H9 (cell line): Measurements from ENCODE around the gene CREB5. TPM values are rescaled to one million over a fixed set of nuclear protein-coding genes. Genes with fewer than 3 reads are reported as not detected.

Experiments
- DNase-seq: peaks from one replicate; pipeline ENCODE4 v3.0.0-alpha.2; 2017
- H2AFZ ChIP-seq: one replicate; pipeline ENCODE4 v1.6.1; 2013; ENCODE audit warnings: mild to moderate bottlenecking, low read length, control low read depth, moderate library complexity
- H2AK5ac ChIP-seq: 2 replicates; pipeline ENCODE4 v1.6.1; 2013; ENCODE audit warnings: low read length, control low read depth, mixed read lengths; ENCODE audit not compliant: insufficient read length
- H2BK120ac ChIP-seq: one replicate; pipeline ENCODE4 v1.6.1; 2013; ENCODE audit warnings: low read depth, mild to moderate bottlenecking, low read length, control low read depth, inconsistent platforms; ENCODE audit not compliant: poor library complexity, severe bottlenecking
- H2BK12ac ChIP-seq: 2 replicates; pipeline ENCODE4 v1.6.1; 2013; ENCODE audit warnings: low read length, control low read depth, mixed read lengths, low read depth; ENCODE audit not compliant: insufficient read length
- H2BK15ac ChIP-seq: 2 replicates; pipeline ENCODE4 v1.6.1; 2013; ENCODE audit warnings: low read depth, low read length, control low read depth
- H2BK20ac ChIP-seq: one replicate; pipeline ENCODE4 v1.6.1; 2013; ENCODE audit warnings: low read depth, mild to moderate bottlenecking, low read length, control low read depth, inconsistent platforms; ENCODE audit not compliant: poor library complexity, severe bottlenecking
- H2BK5ac ChIP-seq: 2 replicates; pipeline ENCODE4 v1.6.1; 2013; ENCODE audit warnings: low read length, control low read depth, mixed read lengths; ENCODE audit not compliant: insufficient read length
- H3K14ac ChIP-seq: 2 replicates; pipeline ENCODE4 v1.6.1; 2013; ENCODE audit warnings: low read length, control low read depth; ENCODE audit not compliant: insufficient read depth
- H3K18ac ChIP-seq: 2 replicates; pipeline ENCODE4 v1.6.1; 2013; ENCODE audit warnings: low read depth, mild to moderate bottlenecking, mixed read lengths, low read length, control low read depth; ENCODE audit not compliant: insufficient read length
- H3K23ac ChIP-seq: 2 replicates; pipeline ENCODE4 v1.6.1; 2013; ENCODE audit warnings: low read length, control low read depth, mixed read lengths, low read depth; ENCODE audit not compliant: insufficient read length
- H3K23me2 ChIP-seq: 2 replicates; pipeline ENCODE4 v1.6.1; 2013; ENCODE audit warnings: low read depth, mild to moderate bottlenecking, mixed read lengths, low read length, control low read depth; ENCODE audit not compliant: insufficient read length, poor library complexity, severe bottlenecking
- H3K27ac ChIP-seq: 2 replicates; pipeline ENCODE4 v1.5.1; 2013; ENCODE audit warnings: low read length, control low read depth, mixed read lengths, low read depth; ENCODE audit not compliant: insufficient read length
- H3K27me3 ChIP-seq: 2 replicates; pipeline ENCODE4 v1.6.1; 2013; ENCODE audit warnings: low read length, control low read depth, inconsistent platforms; ENCODE audit not compliant: insufficient read depth
- H3K4ac ChIP-seq: 2 replicates; pipeline ENCODE4 v1.6.1; 2013; ENCODE audit warnings: low read depth, mild to moderate bottlenecking, control low read depth, inconsistent platforms, low read length, moderate library complexity
- H3K4me1 ChIP-seq: 2 replicates; pipeline ENCODE4 v1.6.1; 2013; ENCODE audit warnings: low read length, control low read depth, inconsistent platforms; ENCODE audit not compliant: insufficient read depth
- H3K4me2 ChIP-seq: 2 replicates; pipeline ENCODE4 v1.6.1; 2013; ENCODE audit warnings: low read length, control low read depth, mixed read lengths; ENCODE audit not compliant: insufficient read length, insufficient read depth
- H3K56ac ChIP-seq: 2 replicates; pipeline ENCODE4 v1.6.1; 2013; ENCODE audit warnings: low read depth, mild to moderate bottlenecking, mixed read lengths, low read length, control low read depth; ENCODE audit not compliant: insufficient read length
- H3K79me1 ChIP-seq: 2 replicates; pipeline ENCODE4 v1.6.1; 2013; ENCODE audit warnings: low read depth, mild to moderate bottlenecking, moderate library complexity, low read length, control low read depth, inconsistent platforms; ENCODE audit not compliant: insufficient read depth, poor library complexity, severe bottlenecking
- H3K79me2 ChIP-seq: 2 replicates; pipeline ENCODE4 v1.6.1; 2013; ENCODE audit warnings: low read length, control low read depth, inconsistent platforms; ENCODE audit not compliant: insufficient read depth
- H3K9ac ChIP-seq: 2 replicates; pipeline ENCODE4 v1.6.1; 2013; ENCODE audit warnings: low read length, control low read depth, mixed read lengths; ENCODE audit not compliant: insufficient read length; ENCODE audit errors: extremely low read depth
- H3K9me3 ChIP-seq: one replicate; pipeline ENCODE4 v1.6.1; 2013; ENCODE audit warnings: low read depth, low read length, inconsistent platforms; ENCODE audit not compliant: control insufficient read depth
- H3T11ph ChIP-seq: one replicate; pipeline ENCODE4 v1.6.1; 2013; ENCODE audit warnings: mild to moderate bottlenecking, low read length, control low read depth, inconsistent platforms
- H4K20me1 ChIP-seq: one replicate; pipeline ENCODE4 v1.6.1; 2013; ENCODE audit not compliant: control insufficient read depth, insufficient read length, insufficient read depth
- H4K5ac ChIP-seq: 2 replicates; pipeline ENCODE4 v1.6.1; 2013; ENCODE audit warnings: low read depth, mild to moderate bottlenecking, mixed read lengths, low read length, control low read depth; ENCODE audit not compliant: insufficient read length
- H4K8ac ChIP-seq: replicated peaks from 2 replicates; pipeline ENCODE4 v1.6.1; 2013; ENCODE audit warnings: low read length, control low read depth, mixed read lengths, low read depth; ENCODE audit not compliant: insufficient read length
- H4K91ac ChIP-seq: 2 replicates; pipeline ENCODE4 v1.6.1; 2013; ENCODE audit warnings: low read depth, mild to moderate bottlenecking, moderate library complexity, mixed read lengths, low read length, control low read depth; ENCODE audit not compliant: insufficient read length
- H3K27ac Mint-ChIP-seq, 3 experiments: 2 replicates in 2 of 3; 3 replicates in 1 of 3; pipeline ENCODE4 v1.8.0; 2020 to 2021; ENCODE audit warnings: mixed read lengths in 3 of 3, mild to moderate bottlenecking in 1 of 3, moderate library complexity in 1 of 3
- H3K27me3 Mint-ChIP-seq: 2 replicates; pipeline ENCODE4 v1.8.0; 2021; ENCODE audit warnings: low read depth, mild to moderate bottlenecking, moderate library complexity, mixed read lengths
- H3K36me3 Mint-ChIP-seq, 3 experiments: 2 replicates in 2 of 3; 3 replicates in 1 of 3; pipeline ENCODE4 v1.8.0; 2020 to 2021; ENCODE audit warnings: low read depth in 3 of 3, mixed read lengths in 3 of 3; ENCODE audit not compliant: insufficient read depth in 1 of 3
- H3K4me1 Mint-ChIP-seq, 2 experiments: 2 replicates each; pipeline ENCODE4 v1.8.0; 2020; ENCODE audit warnings: mixed read lengths in 2 of 2
- H3K4me3 Mint-ChIP-seq, 2 experiments: 2 replicates in 1 of 2; 3 replicates in 1 of 2; pipeline ENCODE4 v1.8.0; 2020 to 2021; ENCODE audit warnings: mild to moderate bottlenecking in 2 of 2, mixed read lengths in 2 of 2, moderate library complexity in 1 of 2
- H3K9me3 Mint-ChIP-seq, 2 experiments: 2 replicates in 1 of 2; 3 replicates in 1 of 2; pipeline ENCODE4 v1.8.0; 2020; ENCODE audit warnings: mild to moderate bottlenecking in 2 of 2, mixed read lengths in 2 of 2, moderate library complexity in 1 of 2
- CTCF ChIP-seq: fragments of 200-600 bp; sonication (generic); conservative IDR thresholded peaks from 3 replicates; pipeline ENCODE4 v1.8.0; 2021; ENCODE audit warnings: antibody characterized with exemption, mild to moderate bottlenecking
- WGBS: extraction: QIAGEN DNeasy Blood & Tissue Kit; methylation state at CpG from one replicate; pipeline ENCODE4 v1.1.7; 2013; ENCODE audit warnings: missing lambda C conversion rate, low lambda C conversion rate, mixed read lengths; ENCODE audit not compliant: insufficient read length; ENCODE audit errors: extremely low coverage; 5-methylcytosine and 5-hydroxymethylcytosine counted together
- total RNA-seq: library from RNA; stranded (reverse); gene quantifications from 2 replicates; pipeline ENCODE4 v1.2.1, GENCODE V29; 2021

Gene CREB5
- total RNA-seq, 1 experiment from 2014 or later = 4.0 TPM

DNA sequence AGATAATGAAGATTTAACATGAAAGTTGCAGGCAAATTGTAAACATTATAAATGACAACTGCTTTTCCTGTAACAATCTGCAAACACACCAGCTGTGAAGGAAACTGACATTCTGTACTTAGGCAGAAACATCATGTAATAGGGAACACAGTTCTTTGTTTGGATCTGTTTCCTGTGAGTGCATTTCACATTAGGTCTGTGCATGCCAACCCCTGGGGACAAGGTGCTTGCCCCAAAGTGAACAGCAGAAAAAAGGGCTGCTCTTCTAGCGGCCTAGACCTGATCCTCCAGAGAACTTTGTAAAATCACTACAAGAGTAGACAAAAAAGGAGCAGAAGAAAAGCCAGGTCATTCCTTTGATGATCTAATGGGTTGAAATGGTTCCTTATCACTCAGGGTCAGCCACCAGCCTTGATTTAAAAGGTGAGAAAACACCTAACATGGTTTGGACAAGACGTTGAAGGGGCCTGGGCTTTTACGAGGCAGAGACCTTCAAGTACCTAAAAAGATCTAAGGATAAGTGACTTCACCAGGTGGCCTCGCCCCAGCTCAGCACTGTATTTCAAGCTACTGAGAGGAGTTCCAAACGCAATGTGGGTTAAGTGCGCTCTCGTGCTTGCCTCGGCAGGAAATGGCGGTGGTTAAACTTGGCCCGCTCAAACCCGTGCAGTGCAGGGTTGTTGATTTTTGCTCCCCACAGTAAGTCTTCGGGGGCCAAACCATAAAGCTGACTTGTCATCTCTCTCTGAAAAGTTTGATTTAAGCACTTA, 249.7 kb downstream of the CREB5 start:
- no peak for DNase-seq
- Histone ChIP-seq H3K4ac (no peak overlapping the region), H3K27me3 (no peaks in the 10 kb centered on the region), H2AFZ (no peak overlapping the region), H3K23ac (no peak overlapping the region), H3K9ac (no peak overlapping the region), H3K79me2 (no peaks in the 10 kb centered on the region), H3K23me2 (no peaks in the 10 kb centered on the region), H2BK15ac (no peak overlapping the region), H3K27ac (no peak overlapping the region), H3K4me1 (no peaks in the 10 kb centered on the region), H4K5ac (no peak overlapping the region), H3K18ac (no peak overlapping the region), H3K4me2 (no peak overlapping the region), H2BK12ac (no peak overlapping the region), H4K20me1 (no peaks in the 10 kb centered on the region), H3K79me1 (no peaks in the 10 kb centered on the region), H4K8ac (no peak overlapping the region), H3K9me3 (no peaks in the 10 kb centered on the region), H2AK5ac (no peak overlapping the region), H4K91ac (no peak overlapping the region), H2BK5ac (no peak overlapping the region), H2BK20ac (no peak overlapping the region), H2BK120ac (no peak overlapping the region), H3K14ac (no peak overlapping the region), H3K56ac (no peak overlapping the region), H3T11ph (no peak overlapping the region)
- no peaks in the 10 kb centered on the region for H3K4me1 Mint-ChIP-seq
- no peak overlapping the region for H3K27ac Mint-ChIP-seq
- H3K4me3 Mint-ChIP-seq = no peak overlapping the region
- peaks cover 2% of the 10 kb centered on the region; the same call in 1 of the 2 replicates for H3K27me3 Mint-ChIP-seq
- no CpG with 5 or more reads among the region's 12 CpGs for WGBS
- TF ChIP-seq CTCF = no peak
- H3K9me3 Mint-ChIP-seq = peaks cover 7 to 10% of the 10 kb centered on the region in 2 experiments
- peaks cover 0 to 12% (median 9%) of the 10 kb centered on the region in 3 experiments; a peak in 5 of 7 replicates for H3K36me3 Mint-ChIP-seq
